ENCODE data around the gene RARB. TPM values are rescaled to one million over a fixed set of nuclear protein-coding genes. Genes with fewer than 3 reads are reported as not detected.

Gene RARB
- total and polyA plus RNA-seq, 4 donors = 1.5 to 24.5 (median 4.1) TPM

GRCh38 chr3:25426408-25426807, 1.7 kb upstream of the RARB start:
- no peak overlapping the region for H3K9ac ChIP-seq (ENCODE audit: insufficient read depth in 1 of 2, low read length in 2 of 2)
- no peaks in the 10 kb centered on the region for H3K9me3 ChIP-seq (ENCODE audit: control insufficient read depth in 4 of 4, insufficient read depth in 3 of 4, low read length in 3 of 4)
- H3K27ac ChIP-seq (ENCODE audit: low read depth in 1 of 2, low read length in 1 of 2) = peak overlapping the region in 1 of 2 donors; percentile 73
- TF ChIP-seq CTCF (IDR thresholded peaks at IDR 0.05; ENCODE audit: control extremely low read depth, extremely low read depth) = no peak
- H3K4me3 ChIP-seq = no peak overlapping the region
- DNase-seq = peak; percentile 70 to 83 (median 74)
- H3K27me3 ChIP-seq (ENCODE audit: control insufficient read depth in 3 of 3, insufficient read depth in 3 of 3, low read length in 2 of 3) = no peaks in the 10 kb centered on the region
- H3K4me1 ChIP-seq (ENCODE audit: control insufficient read depth in 5 of 5, insufficient read depth in 5 of 5, low read length in 5 of 5) = peaks cover 0 to 10% (median 5%) of the 10 kb centered on the region in 5 donors
- ATAC-seq (ENCODE audit: insufficient read depth, low FRiP score) = no peak
- 57 to 72% methylated on average over 2 of the region's 2 CpGs for WGBS, 2 donors
- H3K36me3 ChIP-seq (ENCODE audit: control insufficient read depth in 4 of 4, insufficient read depth in 4 of 4, low read length in 4 of 4) = no peaks in the 10 kb centered on the region

- 76 to 78% methylated on average over 2 of the region's 2 CpGs for WGBS, 2 donors
- Histone ChIP-seq H3K27me3 (ENCODE audit: control insufficient read depth in 3 of 3, insufficient read depth in 3 of 3, low read length in 2 of 3) (no peaks in the 10 kb centered on the region), H3K9ac (ENCODE audit: insufficient read depth in 1 of 2, low read length in 2 of 2) (peak overlapping the region; percentile 68 to 90), H3K4me1 (ENCODE audit: control insufficient read depth in 5 of 5, insufficient read depth in 5 of 5, low read length in 5 of 5) (peaks cover 0 to 10% (median 5%) of the 10 kb centered on the region in 5 donors), H3K9me3 (ENCODE audit: control insufficient read depth in 4 of 4, insufficient read depth in 3 of 4, low read length in 3 of 4) (no peaks in the 10 kb centered on the region), H3K4me3 (no peak overlapping the region), H3K36me3 (ENCODE audit: control insufficient read depth in 4 of 4, insufficient read depth in 4 of 4, low read length in 4 of 4) (no peaks in the 10 kb centered on the region), H3K27ac (ENCODE audit: low read depth in 1 of 2, low read length in 1 of 2) (peak overlapping the region in 1 of 2 donors; percentile 98)
- DNase-seq (peak in 1 of 3 donors; percentile 36), ATAC-seq (ENCODE audit: insufficient read depth, low FRiP score) (no peak)
- no peak for TF ChIP-seq CTCF (IDR thresholded peaks at IDR 0.05; ENCODE audit: control extremely low read depth, extremely low read depth)
Measured at GRCh38 chr3:25427155-25427554, 908 bp upstream of the RARB start.

- peak overlapping the region; percentile 33 for H3K4me3 ChIP-seq
- H3K9me3 ChIP-seq (ENCODE audit: control insufficient read depth in 4 of 4, insufficient read depth in 3 of 4, low read length in 3 of 4) = no peaks in the 10 kb centered on the region
- peak overlapping the region; percentile 91 to 98 for H3K27ac ChIP-seq (ENCODE audit: low read depth in 1 of 2, low read length in 1 of 2)
- ATAC-seq (ENCODE audit: insufficient read depth, low FRiP score) = no peak
- peak in 2 of 3 donors; percentile 81 to 84 for DNase-seq
- H3K27me3 ChIP-seq (ENCODE audit: control insufficient read depth in 3 of 3, insufficient read depth in 3 of 3, low read length in 2 of 3) = no peaks in the 10 kb centered on the region
- no peak for TF ChIP-seq CTCF (IDR thresholded peaks at IDR 0.05; ENCODE audit: control extremely low read depth, extremely low read depth)
- peak overlapping the region; percentile 68 to 90 for H3K9ac ChIP-seq (ENCODE audit: insufficient read depth in 1 of 2, low read length in 2 of 2)
- H3K36me3 ChIP-seq (ENCODE audit: control insufficient read depth in 4 of 4, insufficient read depth in 4 of 4, low read length in 4 of 4) = no peaks in the 10 kb centered on the region
- peaks cover 0 to 14% (median 5%) of the 10 kb centered on the region in 5 donors for H3K4me1 ChIP-seq (ENCODE audit: control insufficient read depth in 5 of 5, insufficient read depth in 5 of 5, low read length in 5 of 5)
- 1 to 2% methylated on average over 13 of the region's 13 CpGs for WGBS, 2 donors
Measured at GRCh38 chr3:25427563-25427941, 511 bp upstream of the RARB start.

- whole genome bisulfite sequencing, 2 donors = 5 to 11% methylated on average over 6 of the region's 6 CpGs
- Histone ChIP-seq H3K9ac (ENCODE audit: insufficient read depth in 1 of 2, low read length in 2 of 2) (peak overlapping the region; percentile 74 to 90), H3K36me3 (ENCODE audit: control insufficient read depth in 4 of 4, insufficient read depth in 4 of 4, low read length in 4 of 4) (no peaks in the 10 kb centered on the region), H3K27ac (ENCODE audit: low read depth in 1 of 2, low read length in 1 of 2) (peak overlapping the region; percentile 91 to 98), H3K4me3 (peak overlapping the region; percentile 33), H3K27me3 (ENCODE audit: control insufficient read depth in 3 of 3, insufficient read depth in 3 of 3, low read length in 2 of 3) (no peaks in the 10 kb centered on the region), H3K9me3 (ENCODE audit: control insufficient read depth in 4 of 4, insufficient read depth in 3 of 4, low read length in 3 of 4) (no peaks in the 10 kb centered on the region), H3K4me1 (ENCODE audit: control insufficient read depth in 5 of 5, insufficient read depth in 5 of 5, low read length in 5 of 5) (peaks cover under 1 to 23% (median 11%) of the 10 kb centered on the region in 5 donors)
- DNase-seq (peak in 1 of 3 donors; percentile 84), ATAC-seq (ENCODE audit: insufficient read depth, low FRiP score) (no peak)
- TF ChIP-seq CTCF (IDR thresholded peaks at IDR 0.05; ENCODE audit: control extremely low read depth, extremely low read depth) = no peak
Measured at GRCh38 chr3:25428789-25429335, 799 bp downstream of the RARB start.
